Stimulated activated CD4-positive, alpha-beta T cell treated with anti-CD3 and anti-CD28 coated beads, Interleukin-15, amount 100 ng/mL, for 24 hours (primary cell): ENCODE measurements around the gene CDRT15.
"Not testable (repeated sequence)": the region's sequence is repeated elsewhere in the genome, so short reads cannot be mapped to it uniquely, and the experiment has no call there.

Experiments
- DNase-seq: peaks from one replicate; pipeline ENCODE4 v3.0.0-alpha.2; 2020

Gene CDRT15

DNA sequence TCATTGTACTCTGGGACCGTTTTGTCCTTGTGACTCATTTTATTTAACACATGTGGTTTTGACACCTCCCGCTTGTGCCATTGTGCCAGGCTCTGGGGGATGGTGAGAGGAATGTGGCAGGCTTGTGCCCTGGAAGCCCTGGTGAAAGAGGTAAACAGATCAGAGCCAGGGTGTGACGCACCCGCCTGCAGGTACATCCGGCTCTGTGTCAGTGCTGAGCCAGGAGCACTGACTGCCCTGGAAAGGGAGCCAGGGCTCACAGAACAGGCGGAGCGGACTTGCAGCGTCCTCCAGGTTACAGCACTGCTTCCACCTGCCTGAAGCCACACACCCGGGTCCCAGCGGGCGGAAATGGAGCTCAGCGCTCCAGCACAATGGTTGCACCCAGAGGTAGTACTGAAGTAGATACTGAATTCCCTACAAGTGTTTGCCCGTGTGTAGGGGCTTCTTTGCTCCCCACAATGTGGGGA, 30.6 kb downstream of the CDRT15 start:
- DNase-seq: peak; percentile 79

GRCh38 chr17:14205380-14205779, 31.3 kb downstream of the CDRT15 start:
- DNase-seq: no peak

- DNase-seq: no peak
Observed at GRCh38 chr17:14204546-14204945, 32.1 kb downstream of the CDRT15 start.

GRCh38 chr17:14204084-14204483, 32.6 kb downstream of the CDRT15 start:
- DNase-seq: no peak

DNA sequence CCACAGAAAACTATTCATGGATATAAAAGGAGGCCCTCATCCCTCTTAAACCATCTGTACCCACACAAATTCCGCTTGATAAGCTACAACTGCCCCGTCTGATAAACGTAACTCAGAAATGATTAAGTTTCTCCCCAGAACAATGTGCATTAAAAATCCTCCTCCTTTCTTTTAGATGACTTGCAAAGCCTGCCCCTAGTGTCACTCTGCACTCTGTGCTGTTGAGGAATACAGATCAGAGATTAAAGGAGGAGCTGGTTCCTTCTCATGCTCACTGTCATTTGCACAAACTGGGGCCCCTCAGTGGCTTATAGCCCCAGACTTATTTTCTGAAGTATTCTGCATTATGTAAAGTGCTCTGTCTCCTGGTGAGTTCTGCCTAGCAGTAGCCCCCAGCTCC, 33.3 kb downstream of the CDRT15 start:
- peak; percentile 45 for DNase-seq

GRCh38 chr17:14202388-14203166, 34.1 kb downstream of the CDRT15 start:
- no peak for DNase-seq

DNA sequence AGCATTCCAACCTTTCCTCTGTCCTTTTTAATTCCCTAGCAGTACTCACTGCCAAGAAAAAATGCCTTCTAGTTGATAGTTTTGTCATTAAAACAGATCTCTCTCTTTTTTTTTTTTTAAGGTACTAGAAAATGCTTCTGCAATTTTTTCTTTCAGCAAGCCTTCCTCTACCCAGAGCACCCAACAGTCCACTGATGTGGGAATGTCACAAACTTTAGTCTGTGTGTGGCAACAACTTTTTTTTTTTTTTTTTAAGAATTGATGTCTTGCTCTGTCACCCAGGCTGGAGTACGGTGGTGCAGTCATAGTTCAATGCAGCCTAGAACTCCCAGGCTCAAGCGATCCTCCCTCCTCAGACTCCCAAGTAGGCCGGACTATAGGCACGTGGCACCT, 34.7 kb downstream of the CDRT15 start:
- DNase-seq: no peak

- peak; percentile 66 for DNase-seq
Observed at GRCh38 chr17:14201021-14201987, 35.4 kb downstream of the CDRT15 start.

GRCh38 chr17:14200354-14200753, 36.3 kb downstream of the CDRT15 start:
- DNase-seq: no peak

DNA sequence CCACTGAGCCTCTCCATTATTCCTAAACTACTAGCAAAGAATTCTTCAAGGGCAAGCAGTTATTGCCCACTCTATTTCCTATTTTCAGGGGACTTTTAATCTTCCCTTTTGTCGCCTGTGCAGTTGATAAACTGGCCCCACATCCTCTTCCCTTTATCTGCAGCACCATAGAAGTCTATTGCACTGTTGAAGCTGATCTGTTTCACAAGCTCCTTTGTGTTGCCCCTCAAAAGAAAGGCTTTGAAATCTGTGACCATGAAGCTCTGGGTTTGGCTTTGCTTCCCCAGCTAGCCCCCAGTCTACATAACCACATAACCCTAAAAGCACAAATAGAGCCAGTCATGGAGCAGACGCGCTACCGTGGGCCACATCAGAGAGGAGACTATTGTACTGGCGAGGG, 37.1 kb downstream of the CDRT15 start:
- no peak for DNase-seq

- DNase-seq: no peak
Observed at GRCh38 chr17:14198575-14198974, 38.1 kb downstream of the CDRT15 start.

- DNase-seq: no peak
Observed at GRCh38 chr17:14198013-14198412, 38.6 kb downstream of the CDRT15 start.

DNA sequence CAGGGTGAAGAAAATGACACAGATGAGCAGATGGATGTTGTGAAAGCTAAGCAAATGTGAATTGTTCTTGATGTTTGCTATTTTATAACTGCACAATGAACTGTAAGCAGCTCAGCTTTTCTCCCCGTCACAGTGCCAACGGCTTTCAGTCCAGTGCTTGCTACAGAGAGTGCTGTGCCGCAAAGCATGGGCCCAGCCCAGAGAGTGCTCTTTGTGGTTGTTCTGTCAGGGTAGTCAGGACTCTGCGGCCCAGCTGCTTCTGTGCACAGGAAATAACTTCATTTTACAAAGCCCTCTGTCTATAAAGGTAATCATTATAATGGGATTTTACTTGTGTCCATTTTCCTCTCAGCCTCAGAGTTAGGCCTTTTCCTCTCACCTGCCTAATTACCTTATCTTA, 39.1 kb downstream of the CDRT15 start:
- peak; percentile 78 for DNase-seq

DNA sequence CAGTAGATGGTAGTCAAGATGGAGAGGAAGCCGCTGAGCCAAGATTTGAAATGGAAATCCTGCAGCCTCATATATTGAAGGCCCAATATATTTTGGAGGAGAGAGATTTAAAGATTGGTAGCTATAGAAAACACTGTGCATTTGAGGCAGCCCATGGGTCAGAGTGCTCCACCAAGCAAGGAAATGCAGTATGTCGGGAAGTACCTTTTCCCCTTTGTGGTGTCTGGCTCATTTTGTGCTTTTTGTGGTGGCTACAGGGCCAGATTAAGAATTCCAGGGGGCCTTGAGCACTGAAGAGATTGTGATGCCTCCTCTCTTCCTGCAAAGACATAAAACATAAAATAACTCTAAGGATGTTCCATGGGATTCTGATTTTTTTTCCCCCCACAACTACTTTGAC, 39.6 kb downstream of the CDRT15 start:
- DNase-seq: no peak

GRCh38 chr17:14196377-14196997, 40.2 kb downstream of the CDRT15 start:
- DNase-seq: no peak

DNA sequence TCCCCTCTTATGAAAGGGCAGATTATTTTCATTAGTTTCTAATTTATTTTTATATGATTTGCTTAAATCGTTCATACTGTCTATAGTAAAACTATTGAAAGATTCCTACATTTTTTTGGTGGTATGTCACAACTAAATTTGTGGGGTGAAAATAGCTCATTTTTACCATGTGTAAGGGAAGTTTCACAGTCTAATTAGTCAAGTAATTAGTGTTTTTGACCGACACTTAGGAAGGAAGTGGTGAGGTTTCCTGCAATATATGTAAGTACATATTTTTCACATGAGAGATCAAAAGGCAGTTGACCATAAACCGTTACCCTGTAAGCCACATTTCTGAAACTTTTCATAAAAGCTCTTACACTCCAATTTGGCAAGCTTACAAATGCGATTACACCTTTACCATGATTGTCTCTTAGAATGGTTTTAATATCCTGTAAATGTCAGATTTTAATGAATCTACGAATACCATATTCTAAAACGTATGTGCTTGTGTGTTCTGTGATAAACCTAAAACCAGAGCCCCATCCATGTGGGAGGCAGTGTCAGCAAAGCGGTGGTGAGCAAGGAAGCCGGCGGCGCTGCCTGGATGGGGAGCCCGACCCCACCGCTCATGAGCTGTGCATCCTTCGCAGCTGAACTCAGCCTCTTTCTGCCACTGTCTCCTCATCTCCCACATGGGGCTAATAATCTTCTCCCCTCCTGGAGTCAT, 43.9 kb downstream of the CDRT15 start:
- peak; percentile 52 for DNase-seq

- not testable (repeated sequence) for DNase-seq
Observed at GRCh38 chr17:14192039-14192438, 44.6 kb downstream of the CDRT15 start.

DNA sequence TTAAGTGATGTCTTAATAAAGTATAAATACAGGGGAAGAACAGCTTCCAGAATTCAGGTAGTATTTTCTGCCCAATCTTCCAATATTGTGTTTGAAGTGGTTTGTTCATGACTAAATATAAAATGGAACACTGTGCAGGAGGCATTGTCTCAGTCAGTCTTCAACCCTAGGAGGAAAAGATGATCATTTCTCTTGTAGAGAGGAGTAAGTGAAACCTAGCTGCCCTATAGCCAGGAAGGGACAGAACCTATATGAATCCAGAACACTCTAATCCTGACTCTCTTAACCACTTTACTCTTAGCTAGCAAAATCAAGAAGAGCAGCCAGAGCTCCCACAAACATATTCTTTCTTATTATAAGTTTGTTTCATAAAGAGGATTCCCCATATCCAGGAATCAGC, 45.2 kb downstream of the CDRT15 start:
- DNase-seq: not testable (repeated sequence)

DNA sequence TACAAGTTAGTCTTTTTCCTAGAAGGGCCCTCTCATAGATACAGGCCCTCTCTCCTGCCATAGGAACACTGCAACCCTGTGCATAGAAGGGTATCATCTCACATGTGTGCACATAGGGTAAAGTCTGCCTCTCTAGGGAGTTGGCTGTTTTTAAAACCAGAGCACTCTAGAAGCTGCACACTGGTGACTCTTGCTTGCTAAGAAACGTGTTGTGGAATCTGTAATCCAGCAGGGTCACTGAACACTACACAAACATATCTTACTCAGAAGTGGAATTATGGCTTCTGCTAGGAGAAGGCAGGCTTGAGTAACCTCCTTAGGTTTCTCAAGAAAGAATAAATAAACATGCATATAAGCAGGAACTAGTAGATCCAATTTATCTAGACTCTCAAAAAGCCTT, 45.9 kb downstream of the CDRT15 start:
- DNase-seq: not testable (repeated sequence)

- not testable (repeated sequence) for DNase-seq
Observed at GRCh38 chr17:14186443-14186842, 50.2 kb downstream of the CDRT15 start.
